ENCODE measurements around the gene KPTN. TPM values are rescaled to one million over a fixed set of nuclear protein-coding genes. Genes with fewer than 3 reads are reported as not detected.

Gene KPTN
- total RNA-seq, 2 donors from 2014 or later, result 3.1 to 4.6 TPM

GRCh38 chr19:47497821-47498520 is 14.0 kb upstream of the KPTN start:
- Histone ChIP-seq H3K36me3 (replicated peaks in 1 of 2; ENCODE audit: insufficient read depth in 1 of 2, low read depth in 2 of 2) (peaks cover 0 to 18% of the 10 kb centered on the region in 2 donors), H3K27me3 (no peaks in the 10 kb centered on the region), H3K4me3 (no peak overlapping the region), H3K27ac (no peak overlapping the region), H3K4me1 (peaks cover 8% of the 10 kb centered on the region), H3K9me3 (no peaks in the 10 kb centered on the region)
- WGBS, 2 donors, result 59 to 100% methylated on average over 1 to 14 of the region's 14 CpGs
- intact Hi-C loops (cut with DNase I), result no loop called here
- TF ChIP-seq CTCF (IDR thresholded peaks at IDR 0.05) (no peak), POLR2A (IDR thresholded peaks at IDR 0.05) (no peak)
- ATAC-seq (no peak), DNase-seq (no peak)

- TF ChIP-seq CTCF (IDR thresholded peaks at IDR 0.05) (no peak), POLR2A (IDR thresholded peaks at IDR 0.05) (peak in 1 of 3 donors; percentile 10)
- 65 to 82% methylated on average over 11 to 22 of the region's 23 CpGs for WGBS, 2 donors
- ATAC-seq, result no peak
- intact Hi-C loops (cut with DNase I), result no loop called here
- H3K4me1 ChIP-seq, result peaks cover 8% of the 10 kb centered on the region
- no peaks in the 10 kb centered on the region for H3K9me3 ChIP-seq
- H3K36me3 ChIP-seq (replicated peaks in 1 of 2; ENCODE audit: insufficient read depth in 1 of 2, low read depth in 2 of 2), result peaks cover 0 to 18% of the 10 kb centered on the region in 2 donors
- no peak overlapping the region for H3K4me3 ChIP-seq
- H3K27ac ChIP-seq, result no peak overlapping the region
- peak in 3 of 4 donors; percentile 51 to 72 (median 56) for DNase-seq
- no peaks in the 10 kb centered on the region for H3K27me3 ChIP-seq
Observed at GRCh38 chr19:47497050-47497766, 13.2 kb upstream of the KPTN start.

GRCh38 chr19:47495478-47496372 is 11.7 kb upstream of the KPTN start:
- H3K27me3 ChIP-seq, result no peaks in the 10 kb centered on the region
- DNase-seq (no peak), ATAC-seq (no peak)
- H3K27ac ChIP-seq, result peak overlapping the region in 1 of 4 donors; percentile 7
- 49 to 67% methylated on average over 15 to 17 of the region's 17 CpGs for WGBS, 2 donors
- TF ChIP-seq POLR2A (IDR thresholded peaks at IDR 0.05), result no peak
- TF ChIP-seq CTCF (IDR thresholded peaks at IDR 0.05), result no peak
- peaks cover 0 to 21% of the 10 kb centered on the region in 2 donors for H3K36me3 ChIP-seq (replicated peaks in 1 of 2; ENCODE audit: insufficient read depth in 1 of 2, low read depth in 2 of 2)
- H3K4me1 ChIP-seq, result peaks cover 8% of the 10 kb centered on the region
- intact Hi-C loops (cut with DNase I), result no loop called here
- no peak overlapping the region for H3K4me3 ChIP-seq
- H3K9me3 ChIP-seq, result no peaks in the 10 kb centered on the region

- DNase-seq (peak in 1 of 4 donors; percentile 49), ATAC-seq (no peak)
- WGBS, 2 donors, result 55 to 75% methylated on average over 9 of the region's 9 CpGs
- Histone ChIP-seq H3K27me3 (no peaks in the 10 kb centered on the region), H3K36me3 (replicated peaks in 1 of 2; ENCODE audit: insufficient read depth in 1 of 2, low read depth in 2 of 2) (peaks cover 0 to 20% of the 10 kb centered on the region in 2 donors), H3K27ac (no peak overlapping the region), H3K9me3 (no peaks in the 10 kb centered on the region), H3K4me3 (no peak overlapping the region), H3K4me1 (peaks cover 8% of the 10 kb centered on the region)
- TF ChIP-seq POLR2A (IDR thresholded peaks at IDR 0.05), result no peak
- no peak for TF ChIP-seq CTCF (IDR thresholded peaks at IDR 0.05)
- intact Hi-C loops (cut with DNase I), result no loop called here
Observed at GRCh38 chr19:47494729-47495128, 10.7 kb upstream of the KPTN start.

All from body of pancreas (tissue), 4 donors.